Measurements from ENCODE around the gene LMNTD1.
A peak's percentile ranks its signal among the peaks of the same experiment; 100 is the strongest.
"Not testable (repeated sequence)": the region's sequence is repeated elsewhere in the genome, so short reads cannot be mapped to it uniquely, and the experiment has no call there.

LMNTD1 gene

DNA sequence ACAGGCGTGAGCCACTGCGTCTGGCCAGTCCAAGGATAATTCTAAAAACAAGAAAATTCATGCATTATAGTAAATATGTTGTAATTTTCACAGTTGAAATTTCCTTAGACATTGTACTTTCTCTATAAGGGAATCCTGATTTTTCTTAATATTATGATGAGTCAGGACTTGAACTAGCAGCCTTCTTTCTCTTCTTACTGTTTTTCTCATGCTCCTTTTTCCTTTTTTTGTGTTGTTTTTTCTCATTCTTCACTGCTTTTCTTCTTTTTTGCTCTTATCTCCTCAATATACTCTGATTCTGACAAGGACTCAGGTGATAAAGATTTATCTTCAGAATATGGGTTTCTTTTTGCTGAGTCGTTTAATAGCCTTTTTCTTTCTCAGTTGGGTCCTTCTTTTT lies 117.7 kb downstream of the LMNTD1 start:
- TF ChIP-seq, protein P1, sequence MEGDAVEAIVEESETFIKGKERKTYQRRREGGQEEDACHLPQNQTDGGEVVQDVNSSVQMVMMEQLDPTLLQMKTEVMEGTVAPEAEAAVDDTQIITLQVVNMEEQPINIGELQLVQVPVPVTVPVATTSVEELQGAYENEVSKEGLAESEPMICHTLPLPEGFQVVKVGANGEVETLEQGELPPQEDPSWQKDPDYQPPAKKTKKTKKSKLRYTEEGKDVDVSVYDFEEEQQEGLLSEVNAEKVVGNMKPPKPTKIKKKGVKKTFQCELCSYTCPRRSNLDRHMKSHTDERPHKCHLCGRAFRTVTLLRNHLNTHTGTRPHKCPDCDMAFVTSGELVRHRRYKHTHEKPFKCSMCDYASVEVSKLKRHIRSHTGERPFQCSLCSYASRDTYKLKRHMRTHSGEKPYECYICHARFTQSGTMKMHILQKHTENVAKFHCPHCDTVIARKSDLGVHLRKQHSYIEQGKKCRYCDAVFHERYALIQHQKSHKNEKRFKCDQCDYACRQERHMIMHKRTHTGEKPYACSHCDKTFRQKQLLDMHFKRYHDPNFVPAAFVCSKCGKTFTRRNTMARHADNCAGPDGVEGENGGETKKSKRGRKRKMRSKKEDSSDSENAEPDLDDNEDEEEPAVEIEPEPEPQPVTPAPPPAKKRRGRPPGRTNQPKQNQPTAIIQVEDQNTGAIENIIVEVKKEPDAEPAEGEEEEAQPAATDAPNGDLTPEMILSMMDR (IDR thresholded peaks at IDR 0.05; ENCODE audit: control insufficient read depth, extremely low read depth, insufficient read depth), result no peak
- no peak for DNase-seq (ENCODE audit: low read depth)
- H3K4me3 ChIP-seq (ENCODE audit: low read depth, low read length), result no peak overlapping the region

DNA sequence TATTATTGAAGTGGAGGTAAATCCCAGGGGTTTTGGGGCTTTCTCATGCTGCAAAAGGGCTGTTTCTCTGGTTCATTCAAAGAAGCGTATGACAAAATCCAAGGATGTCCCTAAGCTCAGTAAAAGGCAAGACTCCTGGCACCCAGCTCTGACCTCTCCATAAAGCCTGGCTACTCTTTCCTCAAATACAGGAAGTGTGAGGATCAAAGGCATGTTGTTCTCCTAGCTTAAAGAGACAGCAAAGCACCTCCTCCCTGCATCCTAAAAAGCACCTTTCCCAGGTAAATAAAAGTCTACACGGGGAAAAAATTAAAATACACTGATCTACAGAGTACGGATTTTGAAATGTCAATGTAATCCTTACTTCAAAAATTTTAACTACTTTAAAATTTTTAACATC lies 118.6 kb downstream of the LMNTD1 start:
- peak; percentile 11 for DNase-seq (ENCODE audit: low read depth)
- no peak overlapping the region for H3K4me3 ChIP-seq (ENCODE audit: low read depth, low read length)
- TF ChIP-seq, protein P1 (IDR thresholded peaks at IDR 0.05; ENCODE audit: control insufficient read depth, extremely low read depth, insufficient read depth), result no peak

DNA sequence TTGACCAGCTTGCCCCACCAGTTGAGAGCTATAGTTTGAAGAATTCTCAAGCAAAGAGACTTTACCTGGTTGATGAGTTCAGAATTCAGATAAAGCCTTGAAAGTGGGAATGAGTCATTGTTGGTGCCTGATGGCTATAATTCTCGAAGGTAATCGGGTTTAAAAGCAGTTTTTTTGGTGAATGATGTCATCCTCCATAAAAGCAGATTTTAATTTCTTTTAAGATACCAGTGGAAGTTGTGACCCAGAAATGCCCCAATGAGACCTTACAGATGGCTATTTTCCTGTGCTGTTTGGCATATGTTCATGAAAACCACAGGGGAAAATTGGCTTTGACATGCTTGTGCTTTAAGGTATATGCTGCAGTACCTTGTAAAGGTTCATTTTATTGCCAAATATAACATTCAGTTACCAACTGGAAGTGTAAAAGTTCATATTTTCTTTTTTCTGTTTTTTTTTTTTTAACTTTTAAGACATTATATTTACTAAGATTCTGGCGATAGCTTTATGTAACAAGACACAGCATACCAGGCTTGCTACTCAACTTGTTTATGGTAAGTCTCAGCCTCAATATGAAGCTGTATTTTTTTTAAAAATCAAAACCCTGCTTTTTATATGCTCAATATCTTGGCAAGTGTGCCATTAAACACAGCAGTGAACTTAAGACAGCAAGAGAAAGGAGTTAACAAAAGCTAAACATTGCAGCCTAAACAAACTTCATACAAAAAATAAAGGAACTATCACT lies 119.3 kb downstream of the LMNTD1 start:
- TF ChIP-seq, protein P1 (IDR thresholded peaks at IDR 0.05; ENCODE audit: control insufficient read depth, extremely low read depth, insufficient read depth), result no peak
- H3K4me3 ChIP-seq (ENCODE audit: low read depth, low read length), result no peak overlapping the region
- DNase-seq (ENCODE audit: low read depth), result peak; percentile 22

DNA sequence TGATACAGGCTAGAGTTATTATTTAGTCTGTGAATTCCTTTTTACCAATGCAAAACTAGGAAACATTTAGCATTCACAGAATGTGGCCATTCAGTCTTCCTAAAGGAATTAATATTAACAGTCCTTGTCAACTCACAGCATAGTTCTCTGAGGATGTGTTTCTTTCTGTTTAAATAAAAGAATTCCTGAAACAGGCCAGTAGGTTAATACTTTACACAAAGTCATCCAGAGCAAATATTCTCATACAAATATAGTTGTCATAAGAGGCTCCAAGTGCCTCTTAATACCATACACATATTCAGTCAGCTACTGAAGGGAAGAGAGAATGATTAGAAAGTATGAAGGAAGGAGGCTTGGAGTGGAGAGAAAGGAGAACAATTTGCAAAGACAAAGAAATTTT lies 120.1 kb downstream of the LMNTD1 start:
- no peak overlapping the region for H3K4me3 ChIP-seq (ENCODE audit: low read depth, low read length)
- TF ChIP-seq, protein P1 (IDR thresholded peaks at IDR 0.05; ENCODE audit: control insufficient read depth, extremely low read depth, insufficient read depth), result no peak
- DNase-seq (ENCODE audit: low read depth), result no peak

DNA sequence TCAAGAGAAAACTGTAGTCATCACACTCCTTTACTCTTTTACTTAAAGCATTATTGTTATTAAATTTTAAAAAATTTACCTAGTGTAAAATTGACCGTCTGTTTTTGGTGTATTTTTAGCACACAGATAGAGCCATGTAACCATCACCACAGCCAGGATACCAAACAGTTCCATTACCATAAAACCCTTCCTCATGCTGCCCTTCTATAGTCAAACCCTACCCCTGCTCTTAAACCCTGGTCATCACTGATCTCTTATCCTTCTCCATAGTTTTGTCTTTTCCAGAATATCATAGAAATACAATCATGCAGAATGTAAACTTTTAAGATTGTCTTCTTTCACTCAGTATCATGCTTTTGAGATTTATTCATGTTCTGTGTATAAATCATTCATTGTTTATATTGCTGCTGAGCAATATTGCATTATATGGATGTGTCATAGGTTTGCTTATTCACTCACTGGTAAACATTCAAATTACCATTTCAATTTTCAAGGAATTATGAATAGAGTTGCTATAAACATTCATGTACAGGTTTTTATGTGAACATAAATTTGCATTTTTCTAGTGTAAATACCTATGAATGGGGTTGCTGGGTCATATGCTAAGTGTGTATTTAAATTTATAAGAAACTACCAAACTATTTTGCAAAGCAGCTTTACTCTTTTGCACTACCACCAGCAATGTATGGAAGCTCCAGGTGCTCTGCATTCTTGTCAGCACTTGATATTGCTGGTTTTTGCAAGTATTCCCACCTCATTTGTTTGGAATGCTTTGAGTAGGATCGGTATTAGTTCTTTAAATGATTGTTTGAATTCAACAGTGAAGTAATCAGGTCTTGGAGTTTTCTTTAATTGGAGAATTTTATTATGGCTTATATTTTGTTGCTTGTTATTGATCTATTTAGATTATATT lies 125.5 kb downstream of the LMNTD1 start:
- no peak overlapping the region for H3K4me3 ChIP-seq (ENCODE audit: low read depth, low read length)
- TF ChIP-seq, protein P1 (IDR thresholded peaks at IDR 0.05; ENCODE audit: control insufficient read depth, extremely low read depth, insufficient read depth), result no peak
- no peak for DNase-seq (ENCODE audit: low read depth)

DNA sequence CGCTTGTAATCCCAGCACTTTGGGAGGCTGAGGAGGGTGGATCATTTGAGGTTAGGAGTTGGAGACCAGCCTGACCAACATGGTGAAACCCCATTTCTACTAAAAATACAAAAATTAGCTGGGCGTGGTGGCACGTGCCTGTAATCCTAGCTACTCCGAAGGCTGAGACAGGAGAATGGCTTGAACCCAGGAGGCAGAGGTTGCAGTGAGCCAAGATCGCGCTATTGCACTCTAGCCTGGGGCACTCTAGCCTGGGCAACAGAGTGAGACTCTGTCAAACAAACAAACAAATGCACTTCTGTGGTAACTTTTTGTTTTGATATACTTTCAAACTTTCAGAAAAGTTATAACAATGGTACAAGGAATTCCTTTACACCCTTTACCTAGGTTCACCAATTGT lies 126.3 kb downstream of the LMNTD1 start:
- H3K4me3 ChIP-seq (ENCODE audit: low read depth, low read length); DNase-seq (ENCODE audit: low read depth): not testable (repeated sequence)
